IMR-90 (cell line): ENCODE measurements around the gene ADAMTS14.

Experiments
- CEBPB ChIP-seq: IDR thresholded peaks from 2 replicates; pipeline ENCODE4 v1.6.1; 2012; ENCODE audit warnings: low read depth, low read length, improper control_type of control experiment
- CTCF ChIP-seq: conservative IDR thresholded peaks from 2 replicates; pipeline ENCODE4 v1.5.1; 2012; ENCODE audit warnings: mild to moderate bottlenecking, low read depth, low read length, improper control_type of control experiment

- TF ChIP-seq CTCF = no peak
- no peak for TF ChIP-seq CEBPB
These were observed 614 bp upstream of the ADAMTS14 start for GRCh38 chr10:70671619-70672164.
